Endodermal cell (in vitro differentiated cells): ENCODE data around the gene CNBD2. TPM values are rescaled to one million over a fixed set of nuclear protein-coding genes. Genes with fewer than 3 reads are reported as not detected.

Source experiments
- DNase-seq: peaks from one replicate; pipeline ENCODE4 v3.0.0-alpha.2; 2017
- H3K27ac ChIP-seq: 2 replicates; pipeline ENCODE4 v1.5.1; 2013; ENCODE audit warnings: mild to moderate bottlenecking, low read depth, low read length, moderate library complexity
- H3K27me3 ChIP-seq: 2 replicates; pipeline ENCODE4 v1.6.1; 2013; ENCODE audit warnings: mild to moderate bottlenecking, low read length, moderate library complexity; ENCODE audit not compliant: insufficient read depth, control insufficient read depth, poor library complexity, severe bottlenecking
- H3K36me3 ChIP-seq: 2 replicates; pipeline ENCODE4 v1.7.0; 2013; ENCODE audit warnings: mild to moderate bottlenecking, low read length, moderate library complexity; ENCODE audit not compliant: control insufficient read depth, insufficient read depth
- H3K4me1 ChIP-seq: one replicate; pipeline ENCODE4 v1.7.0; 2013; ENCODE audit warnings: low read length; ENCODE audit not compliant: control insufficient read depth, insufficient read depth
- H3K4me3 ChIP-seq: 2 replicates; pipeline ENCODE4 v1.5.1; 2013; ENCODE audit warnings: mild to moderate bottlenecking, low read length, moderate library complexity
- H3K9ac ChIP-seq: 2 replicates; pipeline ENCODE4 v1.6.1; 2013; ENCODE audit warnings: mild to moderate bottlenecking, low read length, moderate library complexity; ENCODE audit not compliant: poor library complexity, severe bottlenecking; ENCODE audit errors: extremely low read depth
- H3K9me3 ChIP-seq: 2 replicates; pipeline ENCODE4 v1.6.1; 2013; ENCODE audit warnings: mild to moderate bottlenecking, low read length, moderate library complexity; ENCODE audit not compliant: control insufficient read depth
- H3K27ac Mint-ChIP-seq: 2 replicates; pipeline ENCODE4 v1.8.0; 2020; ENCODE audit warnings: mixed read lengths
- H3K27me3 Mint-ChIP-seq: 2 replicates; pipeline ENCODE4 v1.8.0; 2021; ENCODE audit warnings: mild to moderate bottlenecking, mixed read lengths; ENCODE audit not compliant: insufficient read depth
- H3K36me3 Mint-ChIP-seq: 2 replicates; pipeline ENCODE4 v1.8.0; 2020; ENCODE audit warnings: low read depth, mixed read lengths
- H3K4me1 Mint-ChIP-seq: 2 replicates; pipeline ENCODE4 v1.8.0; 2020; ENCODE audit warnings: mixed read lengths
- H3K4me3 Mint-ChIP-seq: 2 replicates; pipeline ENCODE4 v1.8.0; 2020; ENCODE audit warnings: mild to moderate bottlenecking, moderate library complexity, mixed read lengths
- H3K9me3 Mint-ChIP-seq: 2 replicates; pipeline ENCODE4 v1.8.0; 2020; ENCODE audit warnings: mild to moderate bottlenecking, mixed read lengths
- WGBS, 2 experiments: methylation state at CpG; one replicate each; pipeline versions ENCODE4 v1.1.5 to v1.1.7; 2013; ENCODE audit warnings: missing lambda C conversion rate in 2 of 2, mixed read lengths in 1 of 2; ENCODE audit not compliant: insufficient coverage in 1 of 2, insufficient read length in 1 of 2; 5-methylcytosine and 5-hydroxymethylcytosine counted together
- total RNA-seq, 2 donors: library from RNA; stranded (reverse); fragmentation: NEBNext Ultra II Directional in 1 of 2; extraction: Animal tissue kit (Norgen Biotek cat#: 25700) in 1 of 2; gene quantifications; 2 replicates in 1 of 2; 3 replicates in 1 of 2; pipeline ENCODE4 v1.2.1, GENCODE V29; 2021
- TF ChIP-seq, protein P1 (sequence below): fragments of 200-600 bp; sonication (generic); conservative IDR thresholded peaks from 2 replicates; pipeline ENCODE4 v1.5.0; 2021; ENCODE audit warnings: antibody characterized with exemption, mild to moderate bottlenecking

CNBD2 gene
- total RNA-seq, 2 donors from 2014 or later: 1.3 to 1.9 TPM

DNA sequence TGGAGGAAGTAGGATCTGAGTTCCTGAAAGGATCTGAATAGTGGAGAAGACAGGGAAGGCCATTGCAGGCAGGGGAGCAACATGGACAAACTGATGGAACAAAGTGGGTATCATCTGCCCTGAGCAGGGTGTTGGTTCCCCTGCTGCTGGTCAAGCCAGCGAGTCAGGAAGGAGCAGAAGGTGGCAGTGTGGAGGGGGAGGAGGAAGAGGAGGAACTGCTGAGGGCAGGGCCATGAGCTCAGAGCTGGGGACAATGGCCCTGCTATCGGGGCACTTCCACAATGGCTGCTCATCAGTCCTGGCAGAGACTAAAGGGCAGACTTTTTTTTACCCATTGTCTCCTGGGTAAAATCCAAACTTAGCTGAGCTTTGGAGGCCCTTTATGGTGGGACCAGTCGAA lies 13.6 kb downstream of the CNBD2 start:
- no peak overlapping the region for H3K27ac Mint-ChIP-seq
- H3K4me1 Mint-ChIP-seq: no peaks in the 10 kb centered on the region
- peak; percentile 41 for DNase-seq
- H3K27me3 Mint-ChIP-seq: peaks cover 5% of the 10 kb centered on the region
- Histone ChIP-seq H3K9me3 (no peaks in the 10 kb centered on the region), H3K27ac (no peak overlapping the region), H3K4me3 (no peak overlapping the region), H3K4me1 (no peaks in the 10 kb centered on the region), H3K9ac (no peak overlapping the region), H3K36me3 (no peaks in the 10 kb centered on the region), H3K27me3 (no peaks in the 10 kb centered on the region)
- H3K36me3 Mint-ChIP-seq: no peaks in the 10 kb centered on the region
- no peak overlapping the region for H3K4me3 Mint-ChIP-seq
- TF ChIP-seq, protein P1, sequence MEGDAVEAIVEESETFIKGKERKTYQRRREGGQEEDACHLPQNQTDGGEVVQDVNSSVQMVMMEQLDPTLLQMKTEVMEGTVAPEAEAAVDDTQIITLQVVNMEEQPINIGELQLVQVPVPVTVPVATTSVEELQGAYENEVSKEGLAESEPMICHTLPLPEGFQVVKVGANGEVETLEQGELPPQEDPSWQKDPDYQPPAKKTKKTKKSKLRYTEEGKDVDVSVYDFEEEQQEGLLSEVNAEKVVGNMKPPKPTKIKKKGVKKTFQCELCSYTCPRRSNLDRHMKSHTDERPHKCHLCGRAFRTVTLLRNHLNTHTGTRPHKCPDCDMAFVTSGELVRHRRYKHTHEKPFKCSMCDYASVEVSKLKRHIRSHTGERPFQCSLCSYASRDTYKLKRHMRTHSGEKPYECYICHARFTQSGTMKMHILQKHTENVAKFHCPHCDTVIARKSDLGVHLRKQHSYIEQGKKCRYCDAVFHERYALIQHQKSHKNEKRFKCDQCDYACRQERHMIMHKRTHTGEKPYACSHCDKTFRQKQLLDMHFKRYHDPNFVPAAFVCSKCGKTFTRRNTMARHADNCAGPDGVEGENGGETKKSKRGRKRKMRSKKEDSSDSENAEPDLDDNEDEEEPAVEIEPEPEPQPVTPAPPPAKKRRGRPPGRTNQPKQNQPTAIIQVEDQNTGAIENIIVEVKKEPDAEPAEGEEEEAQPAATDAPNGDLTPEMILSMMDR: no peak
- H3K9me3 Mint-ChIP-seq: no peaks in the 10 kb centered on the region
- WGBS, 2 experiments: 77 to 87% methylated on average over 3 of the region's 3 CpGs

DNA sequence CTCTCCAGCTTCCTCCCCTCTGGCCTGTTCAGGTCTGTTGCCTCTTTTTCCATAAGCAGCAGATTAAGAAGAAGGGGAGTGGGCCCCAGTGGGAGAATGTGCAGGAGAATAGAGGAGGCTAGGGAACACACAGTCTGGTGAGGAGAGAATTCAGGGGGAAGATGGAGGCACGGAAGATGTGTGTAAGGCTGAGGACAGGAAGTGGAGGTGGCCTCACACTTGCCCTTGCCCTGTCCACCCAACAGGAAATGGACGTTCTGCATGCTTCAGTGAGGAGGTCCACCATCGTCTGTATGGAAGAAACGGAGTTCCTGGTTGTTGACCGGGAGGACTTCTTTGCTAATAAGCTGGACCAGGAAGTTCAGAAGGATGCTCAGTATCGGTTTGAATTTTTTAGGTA lies 16.0 kb downstream of the CNBD2 start:
- H3K27me3 Mint-ChIP-seq: peaks cover 8% of the 10 kb centered on the region
- WGBS, 2 experiments: 85 to 98% methylated on average over 6 of the region's 6 CpGs
- peak; percentile 16 for DNase-seq

DNA sequence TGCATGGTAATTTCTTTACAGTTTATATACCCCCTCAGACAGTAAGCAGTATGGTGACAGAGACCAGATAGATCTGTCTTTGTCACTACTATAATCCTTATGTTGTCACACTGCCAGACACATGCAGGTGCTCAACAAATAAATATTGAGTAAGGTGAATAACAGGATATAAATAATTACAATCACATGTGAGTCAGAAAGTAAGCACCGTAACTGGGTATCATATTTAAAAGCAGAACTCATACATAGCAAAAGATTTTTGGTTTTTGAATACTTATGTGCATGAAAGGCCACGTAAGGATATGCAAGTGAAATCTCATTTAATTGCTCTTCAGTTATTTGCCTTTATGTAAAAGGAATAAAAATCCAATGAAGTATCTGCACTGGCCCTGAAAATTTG lies 17.4 kb downstream of the CNBD2 start:
- TF ChIP-seq, protein P1: no peak
- no peak for DNase-seq
- H3K4me1 Mint-ChIP-seq: no peaks in the 10 kb centered on the region
- no peak overlapping the region for H3K9ac ChIP-seq
- H3K36me3 Mint-ChIP-seq: no peaks in the 10 kb centered on the region
- no peaks in the 10 kb centered on the region for H3K36me3 ChIP-seq
- H3K9me3 ChIP-seq: no peaks in the 10 kb centered on the region
- H3K9me3 Mint-ChIP-seq: no peaks in the 10 kb centered on the region
- no peak overlapping the region for H3K27ac Mint-ChIP-seq
- H3K27me3 Mint-ChIP-seq: peaks cover 6% of the 10 kb centered on the region
- peaks cover 7% of the 10 kb centered on the region for H3K27me3 ChIP-seq
- H3K27ac ChIP-seq: no peak overlapping the region
- no peaks in the 10 kb centered on the region for H3K4me1 ChIP-seq
- H3K4me3 ChIP-seq: no peak overlapping the region
- WGBS, 2 experiments: 89 to 100% methylated on average over 1 to 2 of the region's 2 CpGs
- H3K4me3 Mint-ChIP-seq: no peak overlapping the region

More for the DNA sequence above, 16.0 kb downstream of the CNBD2 start:
- Mint-ChIP-seq H3K4me1 (no peaks in the 10 kb centered on the region), H3K9me3 (no peaks in the 10 kb centered on the region), H3K27ac (no peak overlapping the region), H3K36me3 (no peaks in the 10 kb centered on the region), H3K4me3 (no peak overlapping the region)
- Histone ChIP-seq H3K27me3 (peaks cover 3% of the 10 kb centered on the region), H3K36me3 (no peaks in the 10 kb centered on the region), H3K9ac (no peak overlapping the region), H3K27ac (no peak overlapping the region), H3K4me3 (no peak overlapping the region), H3K4me1 (no peaks in the 10 kb centered on the region), H3K9me3 (no peaks in the 10 kb centered on the region)
- TF ChIP-seq, protein P1: no peak
